Panc1 (cell line): ENCODE measurements around the gene SPRY2. TPM values are rescaled to one million over a fixed set of nuclear protein-coding genes. Genes with fewer than 3 reads are reported as not detected.
A peak's percentile ranks its signal among the peaks of the same experiment; 100 is the strongest.

ENCODE experiments used
- ATAC-seq: fragments of 200-7000 bp; cut with Tn5 transposase; 2 replicates; pipeline ENCODE4 v1.9.1; 2020; ENCODE audit warnings: mild to moderate bottlenecking, moderate library complexity
- BruUV-seq: library from RNA; stranded (reverse); fragments of 400-500 nt; replicated peaks from 2 replicates; lab custom pipeline; 2021; lab: Mats Ljungman, UMichigan
- CTCF ChIA-PET: fragments of 300-600 bp; sonication (Branson Sonifier 250); formaldehyde crosslinking; loops from one replicate; lab custom pipeline; 2022; ENCODE audit warnings: antibody characterized with exemption; lab: Charles Lee
- POLR2A ChIA-PET: fragments of 300-600 bp; sonication (Branson Sonifier 250); formaldehyde crosslinking; loops from one replicate; lab custom pipeline; 2022; ENCODE audit warnings: antibody characterized with exemption; lab: Charles Lee
- DNase-seq: peaks from one replicate; pipeline ENCODE4 v3.0.0-alpha.2; 2010; ENCODE audit warnings: low read depth, low spot score
- H3K27ac ChIP-seq: 2 replicates; pipeline ENCODE4 v1.5.1; 2011; ENCODE audit warnings: mild to moderate bottlenecking, low read length, inconsistent platforms
- H3K27me3 ChIP-seq: fragments of 200-500 bp; sonication (Bioruptor generic); 2 replicates; pipeline ENCODE4 v1.6.0; 2014; ENCODE audit warnings: low read length, inconsistent platforms; ENCODE audit not compliant: control insufficient read depth, insufficient read depth
- H3K36me3 ChIP-seq: fragments of 200-500 bp; sonication (Bioruptor generic); 2 replicates; pipeline ENCODE4 v1.5.1; 2014; ENCODE audit warnings: inconsistent platforms, mild to moderate bottlenecking, low read length, moderate library complexity; ENCODE audit not compliant: control insufficient read depth, insufficient read depth
- H3K4me1 ChIP-seq: 2 replicates; pipeline ENCODE4 v1.5.1; 2011; ENCODE audit warnings: inconsistent platforms, mild to moderate bottlenecking, low read length, moderate library complexity; ENCODE audit not compliant: control insufficient read depth, insufficient read depth
- H3K4me3 ChIP-seq, 2 experiments: 2 replicates each; pipeline ENCODE4 v1.5.1; 2011 to 2012; ENCODE audit warnings: low read depth in 2 of 2, low read length in 2 of 2, mild to moderate bottlenecking in 2 of 2, inconsistent platforms in 1 of 2, moderate library complexity in 1 of 2
- H3K9me3 ChIP-seq: fragments of 200-500 bp; sonication (Bioruptor generic); 2 replicates; pipeline ENCODE4 v1.5.1; 2014; ENCODE audit warnings: low read depth, mild to moderate bottlenecking, inconsistent platforms, low read length, moderate library complexity; ENCODE audit not compliant: control insufficient read depth, insufficient read depth
- CTCF ChIP-seq: fragments of 450-650 bp; IDR thresholded peaks from 2 replicates; pipeline ENCODE4 v1.5.1; 2017; ENCODE audit warnings: mild to moderate bottlenecking
- POLR2AphosphoS5 ChIP-seq: IDR thresholded peaks from 2 replicates; pipeline ENCODE4 v1.6.1; 2012; ENCODE audit warnings: mild to moderate bottlenecking, low read depth, low read length, moderate library complexity
- REST ChIP-seq, 2 experiments: IDR thresholded peaks; 2 replicates each; pipeline ENCODE4 v1.6.1; 2011 to 2012; ENCODE audit warnings: low read depth in 2 of 2, control low read depth in 1 of 2, low read length in 1 of 2, mild to moderate bottlenecking in 1 of 2, moderate library complexity in 1 of 2; ENCODE audit not compliant: insufficient read depth in 1 of 2
- SIN3A ChIP-seq: IDR thresholded peaks from 2 replicates; pipeline ENCODE4 v1.6.1; 2012; ENCODE audit warnings: low read depth, mild to moderate bottlenecking, low read length, moderate library complexity, borderline replicate concordance; ENCODE audit not compliant: insufficient read depth
- TCF7L2 ChIP-seq: IDR thresholded peaks from 2 replicates; pipeline ENCODE4 v1.6.1; 2011; ENCODE audit warnings: mild to moderate bottlenecking, low read depth, low read length, inconsistent platforms
- in situ Hi-C: cut with HindIII; loops from 2 replicates; pipeline ENCODE4 v1.10.0; 2016; ENCODE audit warnings: low sequenced_read_pairs, low pct_unique_long_range_greater_than_20kb
- intact Hi-C: fragments of 100-400 bp; cut with micrococcal nuclease; formaldehyde crosslinking; loops from one replicate; pipeline ENCODE4 v1.10.0; 2022; ENCODE audit not compliant: unreplicated experiment
- total RNA-seq: library from RNA; stranded (reverse); gene quantifications from one replicate; pipeline ENCODE4 v1.2.1, GENCODE V29; 2021; ENCODE audit not compliant: unreplicated experiment

The SPRY2 gene
- total RNA-seq, 1 experiment from 2014 or later, result 18.2 TPM

GRCh38 chr13:80360453-80360800 is 19.5 kb upstream of the SPRY2 start:
- Histone ChIP-seq H3K4me1 (peaks cover 24% of the 10 kb centered on the region), H3K27me3 (no peaks in the 10 kb centered on the region), H3K27ac (peak overlapping the region; percentile 69), H3K9me3 (no peaks in the 10 kb centered on the region), H3K4me3 (no peak overlapping the region), H3K36me3 (no peaks in the 10 kb centered on the region)
- ATAC-seq, result no peak
- ChIA-PET CTCF (interaction anchor here (0.6 to 0.7 kb wide), 2 partner anchors 18 to 618 kb away, joined by 3 to 7 read pairs; no protein-coding TSS in a partner anchor), POLR2A (no interaction called here)
- in situ Hi-C loops (no loop called here), intact Hi-C loops (no loop called here)
- no peak for DNase-seq
- no peak for TF ChIP-seq TCF7L2
- no peak for TF ChIP-seq SIN3A
- no peak for TF ChIP-seq REST (IDR thresholded peaks at IDR 0.05; ENCODE audit: insufficient read depth in 1 of 2, low read depth in 2 of 2, low read length in 1 of 2)
- TF ChIP-seq POLR2AphosphoS5, result no peak
- no peak for TF ChIP-seq CTCF
- BruUV-seq, result no TSS peak

GRCh38 chr13:80359778-80360452 is 19.0 kb upstream of the SPRY2 start:
- Histone ChIP-seq H3K4me1 (peaks cover 24% of the 10 kb centered on the region), H3K27ac (peak overlapping the region; percentile 69), H3K36me3 (no peaks in the 10 kb centered on the region), H3K4me3 (peak overlapping the region in 1 of 2 experiments; percentile 26; a peak in 1 of 4 replicates), H3K9me3 (no peaks in the 10 kb centered on the region), H3K27me3 (no peaks in the 10 kb centered on the region)
- POLR2A ChIA-PET, result no interaction called here
- BruUV-seq, result no TSS peak
- no peak for DNase-seq
- intact Hi-C loops (no loop called here), in situ Hi-C loops (no loop called here)
- no peak for TF ChIP-seq POLR2AphosphoS5
- CTCF ChIA-PET, result interaction anchor here (0.6 to 0.7 kb wide), 3 partner anchors 18 to 803 kb away, joined by 3 to 7 read pairs (median 3); no protein-coding TSS in a partner anchor
- ATAC-seq, result peak; percentile 69

GRCh38 chr13:80359414-80359777 is 18.5 kb upstream of the SPRY2 start:
- intact Hi-C loops, result no loop called here
- POLR2A ChIA-PET, result interaction anchor here (0.6 kb wide), 1 partner anchor 278 kb away, joined by 11 read pairs; no protein-coding TSS in a partner anchor
- DNase-seq (no peak), ATAC-seq (peak; percentile 77)
- Histone ChIP-seq H3K36me3 (no peaks in the 10 kb centered on the region), H3K27ac (peak overlapping the region; percentile 69), H3K27me3 (no peaks in the 10 kb centered on the region), H3K4me3 (peak overlapping the region in 1 of 2 experiments; percentile 26; a peak in 1 of 4 replicates), H3K9me3 (no peaks in the 10 kb centered on the region), H3K4me1 (peaks cover 24% of the 10 kb centered on the region)
- in situ Hi-C loops, result no loop called here
- BruUV-seq, result no TSS peak
- TF ChIP-seq CTCF (no peak), SIN3A (no peak), POLR2AphosphoS5 (no peak), REST (IDR thresholded peaks at IDR 0.05; ENCODE audit: insufficient read depth in 1 of 2, low read depth in 2 of 2, low read length in 1 of 2) (no peak), TCF7L2 (no peak)
- CTCF ChIA-PET, result interaction anchor here (0.6 kb wide), 1 partner anchor 803 kb away, joined by 3 read pairs; no protein-coding TSS in a partner anchor
